SK-N-SH (cell line): ENCODE data around the gene AP2A2. TPM values are rescaled to one million over a fixed set of nuclear protein-coding genes. Genes with fewer than 3 reads are reported as not detected.

Source experiments
- CTCF ChIA-PET: fragments of 300-600, 350-600 bp; formaldehyde crosslinking; extraction: SDS; loops from one replicate; lab custom pipeline; 2021; lab: Yijun Ruan, JAX
- POLR2A ChIA-PET: fragments of 350-600 bp; sonication (Branson Sonifier 250); formaldehyde crosslinking; extraction: SDS; loops from one replicate; lab custom pipeline; 2020; ENCODE audit warnings: antibody characterized with exemption, inconsistent platforms; lab: Yijun Ruan, JAX
- DNase-seq: peaks from one replicate; pipeline ENCODE4 v3.0.0; 2012
- H2AFZ ChIP-seq: fragments of 200-600 bp; sonication (generic); 2 replicates; pipeline ENCODE4 v1.8.1; 2016; ENCODE audit warnings: antibody characterized with exemption, mild to moderate bottlenecking, low read depth
- H3F3A ChIP-seq: fragments of 200-600 bp; sonication (generic); replicated peaks from 2 replicates; pipeline ENCODE3; 2016; ENCODE audit warnings: antibody characterized with exemption, mild to moderate bottlenecking; ENCODE audit not compliant: insufficient read depth
- H3K27ac ChIP-seq, 2 experiments: fragments of 200-500 bp in 1 of 2; fragments of 200-600 bp in 1 of 2; sonication (Bioruptor generic) in 1 of 2; sonication (generic), shearing (Covaris generic) in 1 of 2; 2 replicates each; pipeline versions ENCODE4 v1.5.1 to v1.6.1; 2014 to 2016; ENCODE audit warnings: low read depth in 2 of 2, inconsistent platforms in 1 of 2, low read length in 1 of 2, mild to moderate bottlenecking in 1 of 2, mixed read lengths in 1 of 2
- H3K27me3 ChIP-seq: fragments of 200-600 bp; sonication (generic), shearing (Covaris generic); 2 replicates; pipeline ENCODE4 v1.6.1; 2016; ENCODE audit warnings: mixed run types; ENCODE audit not compliant: insufficient read depth
- H3K36me3 ChIP-seq, 2 experiments: fragments of 200-500 bp in 1 of 2; fragments of 200-600 bp in 1 of 2; sonication (Bioruptor generic) in 1 of 2; sonication (generic) in 1 of 2; replicated peaks in 1 of 2; 2 replicates each; pipeline versions ENCODE3 to v1.5.1; 2014 to 2016; ENCODE audit warnings: low read length in 1 of 2, mild to moderate bottlenecking in 1 of 2; ENCODE audit not compliant: insufficient read depth in 2 of 2, control insufficient read depth in 1 of 2
- H3K4me1 ChIP-seq, 2 experiments: fragments of 200-500 bp in 1 of 2; fragments of 200-600 bp in 1 of 2; sonication (Bioruptor generic) in 1 of 2; sonication (generic), shearing (Covaris generic) in 1 of 2; 2 replicates each; pipeline versions ENCODE4 v1.5.1 to v1.6.1; 2014 to 2016; ENCODE audit warnings: low read depth in 1 of 2, low read length in 1 of 2, mixed run types in 1 of 2; ENCODE audit not compliant: insufficient read depth in 2 of 2, control insufficient read depth in 1 of 2
- H3K4me2 ChIP-seq: fragments of 200-600 bp; sonication (generic), shearing (Covaris generic); 2 replicates; pipeline ENCODE4 v1.6.1; 2017; ENCODE audit warnings: mixed run types
- H3K4me3 ChIP-seq, 2 experiments: fragments of 200-500 bp in 1 of 2; fragments of 200-600 bp in 1 of 2; sonication (Bioruptor generic) in 1 of 2; sonication (generic), shearing (Covaris generic) in 1 of 2; 2 replicates each; pipeline versions ENCODE4 v1.5.1 to v1.8.1; 2014 to 2016; ENCODE audit warnings: low read depth in 2 of 2, inconsistent platforms in 1 of 2, low read length in 1 of 2, mild to moderate bottlenecking in 1 of 2, mixed read lengths in 1 of 2, moderate library complexity in 1 of 2
- H3K79me2 ChIP-seq: fragments of 200-600 bp; sonication (generic); 2 replicates; pipeline ENCODE4 v1.8.1; 2017; ENCODE audit warnings: mild to moderate bottlenecking; ENCODE audit not compliant: insufficient read depth
- H3K9ac ChIP-seq: fragments of 200-600 bp; sonication (generic); 2 replicates; pipeline ENCODE4 v1.6.1; 2017; ENCODE audit warnings: mixed run types
- H3K9me2 ChIP-seq: fragments of 200-600 bp; sonication (generic); 2 replicates; pipeline ENCODE4 v1.6.1; 2017; ENCODE audit warnings: mixed run types
- H3K9me3 ChIP-seq: fragments of 200-600 bp; sonication (generic); 2 replicates; pipeline ENCODE4 v1.6.1; 2017; ENCODE audit warnings: mixed run types, mild to moderate bottlenecking, moderate library complexity
- H4K20me1 ChIP-seq: fragments of 200-600 bp; sonication (generic); 2 replicates; pipeline ENCODE4 v1.6.1; 2017; ENCODE audit warnings: mild to moderate bottlenecking, mixed run types; ENCODE audit not compliant: insufficient read depth
- CHD2 ChIP-seq: fragments of 150-350 bp; IDR thresholded peaks from 2 replicates; pipeline ENCODE4 v1.6.1; 2018; ENCODE audit warnings: low read length; ENCODE audit not compliant: partially characterized antibody
- CTCF ChIP-seq: fragments of 200-600 bp; sonication (generic); IDR thresholded peaks from 2 replicates; pipeline ENCODE4 v1.6.1; 2017; ENCODE audit warnings: antibody characterized with exemption, mild to moderate bottlenecking, moderate library complexity
- ELF1 ChIP-seq: IDR thresholded peaks from 2 replicates; pipeline ENCODE4 v1.4.0; 2012
- EZH2phosphoT487 ChIP-seq: fragments of 200-600 bp; sonication (generic); IDR thresholded peaks from 2 replicates; pipeline ENCODE4 v1.6.1; 2017; ENCODE audit warnings: low read depth, mixed run types, mild to moderate bottlenecking, antibody characterized with exemption, moderate library complexity, borderline replicate concordance
- FOSL2 ChIP-seq: IDR thresholded peaks from 2 replicates; pipeline ENCODE4 v1.4.0; 2012; ENCODE audit warnings: low read depth, mild to moderate bottlenecking, moderate library complexity, borderline replicate concordance
- GABPA ChIP-seq: IDR thresholded peaks from 2 replicates; pipeline ENCODE4 v1.4.0; 2012; ENCODE audit warnings: low read depth, mild to moderate bottlenecking
- GATA2 ChIP-seq: sonication (generic); formaldehyde crosslinking; IDR thresholded peaks from 2 replicates; pipeline ENCODE4 v1.5.0; 2020; ENCODE audit warnings: mild to moderate bottlenecking, missing genetic modification reagents
- MXI1 ChIP-seq: IDR thresholded peaks from 2 replicates; pipeline ENCODE4 v1.6.1; 2012; ENCODE audit warnings: mild to moderate bottlenecking, low read depth, low read length, improper control_type of control experiment
- NFIC ChIP-seq: IDR thresholded peaks from 2 replicates; pipeline ENCODE4 v1.4.0; 2012; ENCODE audit warnings: borderline replicate concordance
- NRF1 ChIP-seq: IDR thresholded peaks from 2 replicates; pipeline ENCODE4 v1.6.1; 2012; ENCODE audit warnings: low read depth, mild to moderate bottlenecking, low read length
- POLR2AphosphoS5 ChIP-seq: IDR thresholded peaks from 2 replicates; pipeline ENCODE4 v1.6.1; 2012; ENCODE audit warnings: low read depth, low read length
- REST ChIP-seq: IDR thresholded peaks from 2 replicates; pipeline ENCODE4 v1.6.1; 2012; ENCODE audit warnings: mild to moderate bottlenecking, low read depth, low read length, moderate library complexity
- SMC3 ChIP-seq: IDR thresholded peaks from 2 replicates; pipeline ENCODE4 v1.6.1; 2012; ENCODE audit warnings: low read depth, low read length, improper control_type of control experiment
- TAF1 ChIP-seq: IDR thresholded peaks from 2 replicates; pipeline ENCODE4 v1.6.1; 2012; ENCODE audit warnings: low read depth, mild to moderate bottlenecking, low read length, moderate library complexity, borderline replicate concordance
- TCF12 ChIP-seq: IDR thresholded peaks from 2 replicates; pipeline ENCODE4 v1.4.0; 2012
- TEAD4 ChIP-seq: IDR thresholded peaks from 2 replicates; pipeline ENCODE4 v1.4.0; 2012; ENCODE audit warnings: mild to moderate bottlenecking, borderline replicate concordance; ENCODE audit not compliant: insufficient read depth
- USF1 ChIP-seq: IDR thresholded peaks from 2 replicates; pipeline ENCODE4 v1.4.0; 2012; ENCODE audit warnings: low read depth, borderline replicate concordance
- WGBS: methylation state at CpG from one replicate; pipeline ENCODE4 v1.1.6; 2017; ENCODE audit warnings: low lambda C conversion rate; 5-methylcytosine and 5-hydroxymethylcytosine counted together
- polyA plus RNA-seq, 3 experiments: library from polyadenylated mRNA; depleted of rRNA; stranded (reverse); fragments of >200 nt; gene quantifications; 2 replicates each; pipeline ENCODE4 v1.2.3, GENCODE V29; 2012

The AP2A2 gene
- polyA plus RNA-seq, 1 of the 3 experiments (the other 2 are of a cell fraction): 42.7 TPM

- H3K9me3 ChIP-seq: no peaks in the 10 kb centered on the region
- POLR2A ChIA-PET: no interaction called here
Observed at GRCh38 chr11:991034-991433, 65.4 kb downstream of the AP2A2 start.

More at GRCh38 chr11:991034-991433, 65.4 kb downstream of the AP2A2 start:
- DNase-seq: no peak
- Histone ChIP-seq H3K27me3 (no peaks in the 10 kb centered on the region), H3K4me3 (no peak overlapping the region), H3K9me2 (no peaks in the 10 kb centered on the region), H3K36me3 (peaks cover 0 to 53% of the 10 kb centered on the region in 2 experiments), H2AFZ (no peak overlapping the region), H3K4me1 (no peaks in the 10 kb centered on the region), H4K20me1 (no peaks in the 10 kb centered on the region), H3K79me2 (0 out of 2 replicates have a peak, but pooled peaks cover 2% of the 10 kb centered on the region), H3K9ac (no peak overlapping the region), H3F3A (no peaks in the 10 kb centered on the region), H3K4me2 (no peak overlapping the region), H3K27ac (no peak overlapping the region)
- 88% methylated on average over 12 of the region's 12 CpGs for WGBS
- TF ChIP-seq POLR2AphosphoS5 (no peak), NFIC (no peak), ELF1 (no peak), EZH2phosphoT487 (no peak), MXI1 (no peak), NRF1 (no peak), TAF1 (no peak), REST (no peak), GABPA (no peak), CHD2 (no peak), TCF12 (no peak), GATA2 (CRISPR knock-in tag) (no peak), CTCF (no peak), TEAD4 (no peak), USF1 (no peak), SMC3 (no peak), FOSL2 (no peak)
- CTCF ChIA-PET: no interaction called here
